ENCODE data around the gene EEFSEC.

The EEFSEC gene

GRCh38 chr3:128402319-128402718 lies 249.0 kb downstream of the EEFSEC start:
- no peak for DNase-seq

- DNase-seq: no peak
Measured at GRCh38 chr3:128402998-128403397, 249.7 kb downstream of the EEFSEC start.

GRCh38 chr3:128404276-128405068 lies 251.2 kb downstream of the EEFSEC start:
- no peak for DNase-seq

- DNase-seq: no peak
Measured at GRCh38 chr3:128405554-128406277, 252.4 kb downstream of the EEFSEC start.

DNA sequence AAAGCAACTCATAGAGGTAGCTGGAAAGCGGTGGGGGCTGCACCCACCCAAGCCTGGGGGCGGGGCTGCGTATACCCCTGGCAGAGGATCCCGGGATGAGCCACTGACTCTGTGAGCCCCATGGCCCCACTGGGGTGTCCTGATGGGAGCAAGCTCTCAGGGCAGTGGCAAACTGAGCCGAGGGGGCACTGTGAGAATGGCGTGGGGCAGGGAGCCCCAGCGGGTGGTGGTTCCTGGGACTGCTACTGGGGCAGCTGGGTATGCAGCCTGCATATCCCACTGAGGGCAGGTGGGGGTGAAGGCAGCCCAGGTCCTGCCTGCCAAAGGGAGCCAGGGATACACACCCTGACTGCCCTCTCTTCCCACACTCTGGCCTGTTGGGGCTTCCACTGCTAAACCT lies 254.0 kb downstream of the EEFSEC start:
- no peak for DNase-seq

- DNase-seq: no peak
Measured at GRCh38 chr3:128408012-128408692, 254.9 kb downstream of the EEFSEC start.

DNA sequence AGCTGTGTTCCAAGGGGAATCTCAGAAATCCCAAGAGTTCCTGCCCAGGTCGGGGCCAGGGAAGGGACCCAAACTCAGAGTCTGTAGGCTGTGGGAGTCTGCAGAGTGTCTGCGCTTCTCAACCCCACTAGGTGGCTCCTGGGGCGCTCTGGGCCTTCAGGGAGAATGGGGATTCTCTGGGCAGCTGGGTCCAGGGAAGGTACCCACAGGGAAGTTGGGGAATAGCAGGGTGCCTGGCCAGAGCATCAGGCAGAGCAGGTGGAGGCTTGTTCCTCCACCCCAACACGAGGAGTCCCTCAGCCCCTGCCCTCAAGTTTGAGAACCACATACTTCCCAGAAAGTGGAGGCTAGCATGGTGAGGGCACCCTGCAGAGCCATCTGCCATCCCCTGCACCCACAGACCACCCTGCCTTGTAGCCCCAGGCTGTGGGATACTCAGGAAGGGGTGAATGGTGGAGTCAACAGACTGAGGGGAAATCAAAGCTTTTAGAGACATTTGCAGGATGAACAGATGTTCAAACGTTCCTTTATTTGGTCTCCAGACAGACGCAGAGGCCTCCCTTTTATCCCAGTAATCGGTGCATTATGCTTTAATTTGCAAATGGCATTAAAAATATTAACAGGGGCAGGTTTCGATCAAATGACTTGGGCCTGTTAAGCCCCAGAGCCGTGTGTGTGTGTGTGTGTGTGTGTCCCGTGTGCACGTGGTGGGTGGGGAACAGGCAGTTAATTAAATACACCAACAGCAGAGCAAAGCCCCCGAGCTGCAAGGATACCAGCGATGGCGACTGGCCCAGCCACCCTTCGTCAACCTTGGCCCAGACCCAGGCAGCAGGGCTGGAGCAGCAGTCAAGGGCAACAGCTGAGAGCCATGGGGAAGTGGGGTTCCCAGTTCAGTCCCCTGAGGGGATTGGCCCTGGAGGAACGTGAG lies 255.7 kb downstream of the EEFSEC start:
- DNase-seq: no peak

DNA sequence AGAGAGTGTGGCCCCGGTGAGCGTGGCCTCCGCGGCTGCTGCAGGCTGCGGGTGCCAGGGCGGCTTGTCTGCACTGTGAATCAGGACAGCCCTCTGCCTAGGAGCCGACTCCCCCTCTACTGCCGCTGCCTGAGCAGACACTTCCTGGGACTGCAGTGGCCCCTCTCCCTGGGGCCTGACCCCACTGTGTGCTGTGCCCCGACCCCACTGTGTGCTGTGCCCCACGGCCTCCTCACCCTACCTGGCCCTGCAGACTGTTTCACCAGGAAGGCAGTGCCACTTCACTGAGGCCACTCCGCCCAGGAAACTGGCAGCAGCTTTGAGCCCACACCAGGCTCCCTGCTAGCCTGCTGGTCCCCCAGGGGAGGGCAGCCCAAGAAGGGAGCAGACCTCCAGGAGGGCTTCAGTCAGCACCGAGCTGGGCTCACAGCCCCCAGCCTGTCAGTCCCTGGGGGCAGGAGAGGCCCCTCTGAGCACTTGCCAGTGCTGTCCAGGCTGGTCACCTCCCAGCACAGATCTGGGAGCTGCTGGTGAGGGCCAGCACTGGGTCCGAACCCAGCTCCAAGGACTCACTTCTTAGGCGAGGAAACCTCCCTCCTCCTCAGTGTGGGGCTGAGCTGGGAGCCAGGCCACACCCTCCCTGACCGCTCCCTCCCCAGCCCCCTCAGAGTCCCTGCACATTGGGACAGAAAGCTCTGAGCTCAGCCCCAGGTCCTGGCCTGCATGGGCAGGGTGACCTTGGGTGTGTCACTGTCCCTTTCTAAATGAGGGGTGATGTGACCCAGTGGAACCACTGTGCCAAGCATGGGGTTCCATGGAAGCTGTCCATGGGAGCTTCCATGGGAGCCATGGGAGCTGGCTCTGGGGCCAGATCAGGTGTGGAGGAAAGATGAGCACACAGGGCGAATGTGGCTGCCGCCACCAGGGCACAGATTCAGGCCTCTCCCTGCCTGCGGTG lies 256.6 kb downstream of the EEFSEC start:
- DNase-seq: no peak

GRCh38 chr3:128410669-128411573 lies 257.6 kb downstream of the EEFSEC start:
- no peak for DNase-seq

DNA sequence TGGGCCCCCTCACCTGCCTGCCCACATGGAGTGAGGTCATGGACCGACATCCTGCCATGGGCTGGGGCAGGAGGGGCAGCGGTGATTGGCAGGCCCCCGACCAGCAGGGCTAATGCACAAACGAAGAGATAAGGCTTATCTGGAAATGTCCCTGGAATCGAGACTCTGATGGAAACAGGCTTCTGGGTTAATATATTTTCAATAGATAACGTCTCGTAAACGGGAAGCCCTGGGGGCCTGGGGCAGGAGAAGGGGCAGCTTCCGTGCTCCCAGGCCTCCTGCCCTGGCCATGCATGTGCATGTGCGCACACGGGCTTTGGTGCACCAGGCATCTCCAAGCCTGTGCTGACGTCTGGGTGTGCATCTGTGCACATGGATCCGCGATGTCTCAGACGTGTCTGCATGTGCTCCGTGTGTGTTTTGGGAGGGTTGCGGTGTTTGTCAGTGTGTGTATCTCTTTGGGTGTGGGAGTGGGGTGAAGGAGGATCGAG lies 258.3 kb downstream of the EEFSEC start:
- no peak for DNase-seq

GRCh38 chr3:128412180-128413002 lies 259.1 kb downstream of the EEFSEC start:
- no peak for DNase-seq

- DNase-seq: no peak
Measured at GRCh38 chr3:128413003-128413370, 259.7 kb downstream of the EEFSEC start.

DNA sequence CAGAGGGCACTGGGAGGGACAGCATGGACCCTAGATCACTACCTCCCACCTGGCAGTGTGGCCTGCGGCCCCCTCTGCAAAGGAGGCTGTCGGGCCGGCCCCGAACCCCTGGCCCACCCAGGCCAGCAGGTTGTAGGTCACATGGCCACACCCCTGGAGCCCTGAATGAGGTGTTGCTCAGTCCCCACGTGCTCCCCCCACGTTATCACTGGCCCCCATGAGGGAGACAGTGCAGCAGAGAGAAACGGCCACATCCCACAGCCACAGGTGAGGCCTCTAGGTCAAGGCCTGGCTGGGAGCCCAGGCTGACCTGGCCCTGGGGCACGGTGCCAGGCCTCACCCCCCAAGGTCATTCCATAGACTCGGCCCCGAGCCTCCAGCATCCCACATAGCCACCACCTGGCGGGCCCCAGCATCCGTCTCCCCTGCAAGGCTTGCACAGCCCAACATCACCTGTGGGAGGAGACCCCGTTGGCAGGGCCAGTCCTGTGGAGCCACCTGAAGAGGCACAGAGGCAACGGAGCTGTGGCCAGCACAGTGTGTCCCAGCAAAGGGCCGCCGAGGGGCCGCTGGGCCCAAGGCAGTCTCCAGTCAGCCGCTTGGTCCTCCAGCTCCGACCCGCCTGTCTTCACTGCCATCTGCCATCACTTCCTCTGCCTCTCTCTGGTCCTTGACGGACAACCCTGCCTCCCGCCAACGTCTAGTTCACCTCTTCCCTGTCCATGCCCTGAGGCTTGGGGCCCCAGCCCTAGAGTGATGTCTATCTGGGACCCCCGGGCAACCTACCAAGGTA lies 260.3 kb downstream of the EEFSEC start:
- DNase-seq: no peak

GRCh38 chr3:128415200-128415772 lies 262.0 kb downstream of the EEFSEC start:
- peak in 1 of 2 donors; percentile 26 for DNase-seq

GRCh38 chr3:128415773-128416577 lies 262.7 kb downstream of the EEFSEC start:
- peak in 1 of 2 donors; percentile 24 for DNase-seq

DNA sequence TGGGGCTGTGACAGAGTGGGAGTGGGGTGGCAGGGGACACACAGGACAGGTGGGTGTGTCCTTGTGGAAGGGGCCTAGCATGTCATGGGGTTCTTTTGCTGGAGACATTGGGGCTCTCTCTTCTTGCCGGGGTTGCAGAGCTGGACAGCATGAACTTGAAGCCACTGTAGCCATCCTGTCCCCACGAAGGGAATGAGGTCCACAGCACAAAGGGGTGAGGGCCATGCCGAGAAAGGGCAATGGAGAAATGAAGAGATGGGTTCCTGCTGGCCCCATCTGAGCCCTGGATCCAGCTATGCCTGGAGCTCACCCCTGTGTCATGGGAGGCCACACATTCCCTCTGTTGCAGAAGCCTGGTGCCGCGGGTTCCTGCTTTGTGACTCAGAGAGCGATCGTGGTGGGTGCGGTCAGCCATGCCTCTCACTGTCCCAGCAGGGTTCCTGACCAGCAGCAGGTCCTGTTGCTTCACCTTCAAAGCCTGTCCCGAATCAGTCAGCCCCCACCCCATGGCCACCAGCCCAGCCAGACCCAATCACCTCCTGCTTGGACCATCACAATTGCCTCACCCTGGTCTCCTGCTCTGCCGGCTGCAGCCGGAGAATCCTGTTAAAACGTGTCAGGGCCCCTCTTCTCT lies 263.4 kb downstream of the EEFSEC start:
- peak in 1 of 2 donors; percentile 54 for DNase-seq

DNA sequence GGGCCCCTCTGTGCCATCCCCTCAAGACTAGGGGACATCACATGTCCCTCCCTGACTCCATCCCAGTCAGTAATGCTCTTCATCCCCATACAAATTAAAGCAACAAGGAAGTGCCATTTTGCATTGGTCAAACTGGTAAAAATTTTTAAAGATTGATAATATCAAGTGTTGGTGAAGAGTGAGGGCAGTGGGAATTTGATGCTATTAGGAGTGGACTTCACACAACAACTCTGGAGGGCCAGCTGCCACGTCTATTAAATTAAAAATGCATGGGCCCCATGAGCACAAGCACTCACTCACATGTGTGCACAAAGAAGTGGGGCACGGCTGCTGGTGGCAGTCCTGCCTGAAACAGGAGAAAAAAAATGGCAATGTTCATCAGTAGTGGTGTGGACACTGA lies 265.6 kb downstream of the EEFSEC start:
- no peak for DNase-seq

Data from CD4-positive, alpha-beta T cell treated with Interleukin-1 beta for 1 hour (primary cell).